ENCODE results near the gene PACS2. TPM values are rescaled to one million over a fixed set of nuclear protein-coding genes. Genes with fewer than 3 reads are reported as not detected.

PACS2 gene
- total RNA-seq, 1 experiment from 2014 or later: 100 TPM

DNA sequence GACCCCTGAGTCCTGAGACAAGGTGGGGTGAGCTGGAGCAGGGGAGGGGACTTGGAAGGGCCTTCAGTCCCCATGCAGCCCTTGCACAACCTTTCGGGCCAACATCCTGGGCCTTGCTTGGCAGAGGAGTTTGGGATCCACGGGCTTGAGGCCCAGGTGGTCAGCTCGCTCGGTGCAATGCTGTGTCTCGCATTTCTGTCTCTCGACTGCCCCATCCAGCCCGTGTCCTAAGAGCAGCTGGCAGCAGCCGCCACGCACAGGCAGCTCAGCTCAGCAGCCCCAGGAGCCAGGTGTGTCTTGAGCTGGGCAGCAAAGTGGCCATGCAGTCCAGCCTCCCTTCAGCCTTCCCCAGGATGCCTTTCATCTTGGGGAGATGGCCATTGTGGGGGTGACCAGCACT, 10.8 kb downstream of the PACS2 start (continued):
- TF ChIP-seq, protein P1, sequence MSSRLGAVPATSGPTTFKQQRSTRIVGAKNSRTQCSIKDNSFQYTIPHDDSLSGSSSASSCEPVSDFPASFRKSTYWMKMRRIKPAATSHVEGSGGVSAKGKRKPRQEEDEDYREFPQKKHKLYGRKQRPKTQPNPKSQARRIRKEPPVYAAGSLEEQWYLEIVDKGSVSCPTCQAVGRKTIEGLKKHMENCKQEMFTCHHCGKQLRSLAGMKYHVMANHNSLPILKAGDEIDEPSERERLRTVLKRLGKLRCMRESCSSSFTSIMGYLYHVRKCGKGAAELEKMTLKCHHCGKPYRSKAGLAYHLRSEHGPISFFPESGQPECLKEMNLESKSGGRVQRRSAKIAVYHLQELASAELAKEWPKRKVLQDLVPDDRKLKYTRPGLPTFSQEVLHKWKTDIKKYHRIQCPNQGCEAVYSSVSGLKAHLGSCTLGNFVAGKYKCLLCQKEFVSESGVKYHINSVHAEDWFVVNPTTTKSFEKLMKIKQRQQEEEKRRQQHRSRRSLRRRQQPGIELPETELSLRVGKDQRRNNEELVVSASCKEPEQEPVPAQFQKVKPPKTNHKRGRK (CRISPR knock-in tag; IDR thresholded peaks at IDR 0.05; ENCODE audit: borderline replicate concordance): no peak
- TF ChIP-seq, protein P2, sequence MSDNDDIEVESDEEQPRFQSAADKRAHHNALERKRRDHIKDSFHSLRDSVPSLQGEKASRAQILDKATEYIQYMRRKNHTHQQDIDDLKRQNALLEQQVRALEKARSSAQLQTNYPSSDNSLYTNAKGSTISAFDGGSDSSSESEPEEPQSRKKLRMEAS (CRISPR knock-in tag; IDR thresholded peaks at IDR 0.05): no peak
- no peak for TF ChIP-seq HMGXB4 (CRISPR knock-in tag; IDR thresholded peaks at IDR 0.05)

DNA sequence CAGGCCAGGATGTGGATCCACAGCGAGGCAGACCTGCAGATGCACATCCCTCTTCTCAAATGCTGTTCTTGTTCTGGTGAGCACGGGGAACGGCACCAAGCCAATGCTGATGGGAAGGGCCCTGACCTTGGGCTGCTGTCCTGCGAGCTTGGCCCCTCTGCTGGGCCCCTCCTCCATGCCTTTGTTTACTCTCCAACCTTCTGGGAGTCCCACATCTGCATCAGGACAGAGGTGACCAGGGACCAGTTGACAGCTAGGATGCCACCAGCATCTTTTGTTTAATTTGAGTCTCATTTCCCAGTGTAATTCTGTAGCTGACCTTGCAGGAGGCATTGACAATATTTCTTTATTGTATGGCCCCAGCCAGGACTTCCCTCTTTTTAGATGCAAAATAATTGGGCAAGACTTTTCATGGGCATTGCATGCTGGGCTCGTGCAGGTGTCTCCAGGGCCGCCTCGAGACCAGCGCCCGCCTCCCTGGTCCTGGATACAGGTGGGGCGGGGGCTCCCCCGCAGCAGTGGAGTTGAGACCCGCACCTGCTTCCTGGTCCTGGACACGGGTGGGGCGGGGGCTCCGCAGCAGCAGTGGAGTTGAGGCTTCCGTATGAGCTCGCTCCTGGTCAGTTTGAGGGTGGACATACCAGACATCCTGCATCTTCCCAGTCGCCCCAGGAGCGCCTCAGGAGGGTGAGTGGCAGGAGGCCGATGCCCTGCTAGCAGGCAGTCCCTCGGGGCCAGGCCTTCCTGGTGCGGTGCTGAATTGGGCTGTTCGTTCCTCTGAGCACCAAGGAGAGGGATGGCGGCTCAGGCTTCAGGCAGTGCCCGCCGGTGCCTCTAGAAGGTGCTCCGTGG, 11.4 kb downstream of the PACS2 start:
- Mint-ChIP-seq H3K27ac (peak overlapping the region; percentile 32), H3K9me3 (no peaks in the 10 kb centered on the region), H3K4me1 (peaks cover 62% of the 10 kb centered on the region), H3K36me3 (0 out of 2 replicates have a peak, but pooled peaks cover 3% of the 10 kb centered on the region), H3K4me3 (no peak overlapping the region), H3K27me3 (ENCODE audit: low read depth) (no peaks in the 10 kb centered on the region)
- ATAC-seq (no peak; the same call in 1 of the 2 replicates), DNase-seq (ENCODE audit: low spot score) (no peak)
- ChIA-PET CTCF (interaction anchor here (0.5 to 1.7 kb wide), 8 partner anchors 8 to 351 kb away, joined by 3 to 9 read pairs (median 4); no protein-coding TSS in a partner anchor), POLR2A (interaction anchor here (0.5 to 1.2 kb wide), 2 partner anchors 25 to 229 kb away, joined by 3 to 4 read pairs; partner anchors contain the start of gene BRF1)
- no peak for TF ChIP-seq SOX15 (CRISPR knock-in tag; IDR thresholded peaks at IDR 0.05)
- no peak for TF ChIP-seq ESRRA (CRISPR knock-in tag; IDR thresholded peaks at IDR 0.05; ENCODE audit: borderline replicate concordance)
- no peak for TF ChIP-seq CBFB (CRISPR knock-in tag; IDR thresholded peaks at IDR 0.05; ENCODE audit: low read depth)
- TF ChIP-seq NFYB (CRISPR knock-in tag; conservative IDR thresholded peaks at IDR 0.05; ENCODE audit: low read depth): no peak
- TF ChIP-seq ZNF671 (CRISPR knock-in tag; IDR thresholded peaks at IDR 0.05): no peak
- TF ChIP-seq, protein P3, sequence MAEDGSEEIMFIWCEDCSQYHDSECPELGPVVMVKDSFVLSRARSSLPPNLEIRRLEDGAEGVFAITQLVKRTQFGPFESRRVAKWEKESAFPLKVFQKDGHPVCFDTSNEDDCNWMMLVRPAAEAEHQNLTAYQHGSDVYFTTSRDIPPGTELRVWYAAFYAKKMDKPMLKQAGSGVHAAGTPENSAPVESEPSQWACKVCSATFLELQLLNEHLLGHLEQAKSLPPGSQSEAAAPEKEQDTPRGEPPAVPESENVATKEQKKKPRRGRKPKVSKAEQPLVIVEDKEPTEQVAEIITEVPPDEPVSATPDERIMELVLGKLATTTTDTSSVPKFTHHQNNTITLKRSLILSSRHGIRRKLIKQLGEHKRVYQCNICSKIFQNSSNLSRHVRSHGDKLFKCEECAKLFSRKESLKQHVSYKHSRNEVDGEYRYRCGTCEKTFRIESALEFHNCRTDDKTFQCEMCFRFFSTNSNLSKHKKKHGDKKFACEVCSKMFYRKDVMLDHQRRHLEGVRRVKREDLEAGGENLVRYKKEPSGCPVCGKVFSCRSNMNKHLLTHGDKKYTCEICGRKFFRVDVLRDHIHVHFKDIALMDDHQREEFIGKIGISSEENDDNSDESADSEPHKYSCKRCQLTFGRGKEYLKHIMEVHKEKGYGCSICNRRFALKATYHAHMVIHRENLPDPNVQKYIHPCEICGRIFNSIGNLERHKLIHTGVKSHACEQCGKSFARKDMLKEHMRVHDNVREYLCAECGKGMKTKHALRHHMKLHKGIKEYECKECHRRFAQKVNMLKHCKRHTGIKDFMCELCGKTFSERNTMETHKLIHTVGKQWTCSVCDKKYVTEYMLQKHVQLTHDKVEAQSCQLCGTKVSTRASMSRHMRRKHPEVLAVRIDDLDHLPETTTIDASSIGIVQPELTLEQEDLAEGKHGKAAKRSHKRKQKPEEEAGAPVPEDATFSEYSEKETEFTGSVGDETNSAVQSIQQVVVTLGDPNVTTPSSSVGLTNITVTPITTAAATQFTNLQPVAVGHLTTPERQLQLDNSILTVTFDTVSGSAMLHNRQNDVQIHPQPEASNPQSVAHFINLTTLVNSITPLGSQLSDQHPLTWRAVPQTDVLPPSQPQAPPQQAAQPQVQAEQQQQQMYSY (CRISPR knock-in tag; IDR thresholded peaks at IDR 0.05): no peak
- no peak for TF ChIP-seq RORB (CRISPR knock-in tag; IDR thresholded peaks at IDR 0.05)
- TF ChIP-seq, protein P2 (CRISPR knock-in tag; IDR thresholded peaks at IDR 0.05): no peak
- no peak for TF ChIP-seq E2F5 (CRISPR knock-in tag; IDR thresholded peaks at IDR 0.05)
- TF ChIP-seq ZNF317 (CRISPR knock-in tag; IDR thresholded peaks at IDR 0.05; ENCODE audit: borderline replicate concordance, low read depth): no peak
- TF ChIP-seq ZBTB43 (CRISPR knock-in tag; IDR thresholded peaks at IDR 0.05): no peak
- no peak for TF ChIP-seq ZNF423 (CRISPR knock-in tag; IDR thresholded peaks at IDR 0.05)
- no peak for TF ChIP-seq MYBL2 (CRISPR knock-in tag; IDR thresholded peaks at IDR 0.05)
- no peak for TF ChIP-seq CTCF (IDR thresholded peaks at IDR 0.05)
- TF ChIP-seq KAT7 (CRISPR knock-in tag; IDR thresholded peaks at IDR 0.05; ENCODE audit: borderline replicate concordance): no peak
- no peak for TF ChIP-seq NR3C1 (CRISPR knock-in tag; conservative IDR thresholded peaks at IDR 0.05; ENCODE audit: low read depth)
- TF ChIP-seq CREB1 (CRISPR knock-in tag; IDR thresholded peaks at IDR 0.05): no peak
- no peak for TF ChIP-seq ZNF416 (CRISPR knock-in tag; IDR thresholded peaks at IDR 0.05)
- TF ChIP-seq, protein P4, sequence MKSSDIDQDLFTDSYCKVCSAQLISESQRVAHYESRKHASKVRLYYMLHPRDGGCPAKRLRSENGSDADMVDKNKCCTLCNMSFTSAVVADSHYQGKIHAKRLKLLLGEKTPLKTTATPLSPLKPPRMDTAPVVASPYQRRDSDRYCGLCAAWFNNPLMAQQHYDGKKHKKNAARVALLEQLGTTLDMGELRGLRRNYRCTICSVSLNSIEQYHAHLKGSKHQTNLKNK (CRISPR knock-in tag; IDR thresholded peaks at IDR 0.05): no peak
- no peak for TF ChIP-seq USF2 (CRISPR knock-in tag; IDR thresholded peaks at IDR 0.05)
